ENCODE measurements around the gene ZNF536. TPM values are rescaled to one million over a fixed set of nuclear protein-coding genes. Genes with fewer than 3 reads are reported as not detected.

ZNF536 gene
- total and polyA plus RNA-seq, 7 donors = 0.01 to 0.94 (median 0.20) TPM; not detected in 1

DNA sequence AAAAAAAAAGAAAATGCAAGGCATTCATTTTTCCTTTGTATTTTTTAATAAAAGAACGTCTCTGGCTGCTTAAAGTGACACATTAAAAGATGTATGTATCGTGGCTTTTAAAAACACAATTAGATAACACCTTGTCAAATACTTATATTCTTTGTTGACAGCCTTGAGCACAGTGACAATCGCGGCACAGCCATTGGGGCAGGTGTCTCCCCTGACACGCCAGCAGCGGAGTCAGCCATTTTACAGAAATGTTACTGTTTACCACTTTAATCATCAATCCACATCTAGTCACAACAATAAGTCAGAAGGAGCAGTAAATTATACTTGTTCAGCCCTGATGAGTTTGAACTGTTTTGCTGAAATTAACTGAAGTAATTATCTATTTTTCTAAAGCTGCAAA, 224.1 kb downstream of the ZNF536 start:
- ATAC-seq = no peak
- TF ChIP-seq, protein P1, sequence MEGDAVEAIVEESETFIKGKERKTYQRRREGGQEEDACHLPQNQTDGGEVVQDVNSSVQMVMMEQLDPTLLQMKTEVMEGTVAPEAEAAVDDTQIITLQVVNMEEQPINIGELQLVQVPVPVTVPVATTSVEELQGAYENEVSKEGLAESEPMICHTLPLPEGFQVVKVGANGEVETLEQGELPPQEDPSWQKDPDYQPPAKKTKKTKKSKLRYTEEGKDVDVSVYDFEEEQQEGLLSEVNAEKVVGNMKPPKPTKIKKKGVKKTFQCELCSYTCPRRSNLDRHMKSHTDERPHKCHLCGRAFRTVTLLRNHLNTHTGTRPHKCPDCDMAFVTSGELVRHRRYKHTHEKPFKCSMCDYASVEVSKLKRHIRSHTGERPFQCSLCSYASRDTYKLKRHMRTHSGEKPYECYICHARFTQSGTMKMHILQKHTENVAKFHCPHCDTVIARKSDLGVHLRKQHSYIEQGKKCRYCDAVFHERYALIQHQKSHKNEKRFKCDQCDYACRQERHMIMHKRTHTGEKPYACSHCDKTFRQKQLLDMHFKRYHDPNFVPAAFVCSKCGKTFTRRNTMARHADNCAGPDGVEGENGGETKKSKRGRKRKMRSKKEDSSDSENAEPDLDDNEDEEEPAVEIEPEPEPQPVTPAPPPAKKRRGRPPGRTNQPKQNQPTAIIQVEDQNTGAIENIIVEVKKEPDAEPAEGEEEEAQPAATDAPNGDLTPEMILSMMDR (IDR thresholded peaks at IDR 0.05) = no peak
- no peaks in the 10 kb centered on the region for H3K4me1 ChIP-seq
- no peak for DNase-seq
- intact Hi-C loops (cut with DNase I) = no loop called here
- no peaks in the 10 kb centered on the region for H3K9me3 ChIP-seq
- WGBS, 3 donors = 79 to 81% (median 81%) methylated on average over 6 of the region's 6 CpGs
- H3K27me3 ChIP-seq (ENCODE audit: insufficient read depth in 3 of 3, low read length in 2 of 3) = peaks cover 0 to 3% (median 0%) of the 10 kb centered on the region in 3 donors
- no peak overlapping the region for H3K4me3 ChIP-seq
- no peak overlapping the region for H3K27ac ChIP-seq
- H3K36me3 ChIP-seq (ENCODE audit: insufficient read depth in 1 of 2, low read depth in 1 of 2) = no peaks in the 10 kb centered on the region

DNA sequence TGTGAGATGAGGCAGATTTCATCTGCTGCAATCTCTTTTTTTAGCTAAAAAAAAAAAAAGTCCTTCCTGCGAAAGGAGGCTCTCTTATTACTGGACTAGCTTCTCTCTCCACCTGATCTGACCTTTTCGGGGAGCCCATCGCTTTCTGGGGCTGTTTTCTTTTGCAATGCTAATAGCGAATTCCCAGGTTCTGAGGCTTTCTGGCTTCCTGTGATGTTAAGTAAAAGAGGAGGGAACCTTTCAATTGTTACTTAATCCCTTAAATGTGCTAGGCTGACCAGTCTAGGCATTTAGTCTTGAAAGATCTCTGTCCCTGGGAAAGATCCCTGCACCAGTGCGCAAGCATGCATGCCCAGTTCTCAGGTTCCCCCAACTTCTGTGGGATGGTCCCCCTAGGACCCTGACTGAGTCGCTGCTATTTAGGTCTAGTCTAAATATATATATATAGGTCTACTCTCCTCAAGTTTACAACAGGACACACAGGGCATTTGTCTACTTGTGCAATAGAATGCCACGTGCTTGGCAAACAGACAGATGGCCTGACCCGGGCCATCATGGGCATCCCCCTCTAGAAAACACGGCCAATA, 224.7 kb downstream of the ZNF536 start:
- Histone ChIP-seq H3K36me3 (ENCODE audit: insufficient read depth in 1 of 2, low read depth in 1 of 2) (no peaks in the 10 kb centered on the region), H3K9me3 (no peaks in the 10 kb centered on the region), H3K4me3 (no peak overlapping the region), H3K4me1 (no peaks in the 10 kb centered on the region), H3K27me3 (ENCODE audit: insufficient read depth in 3 of 3, low read length in 2 of 3) (peaks cover 0 to 3% (median 0%) of the 10 kb centered on the region in 3 donors), H3K27ac (no peak overlapping the region)
- intact Hi-C loops (cut with DNase I) = no loop called here
- TF ChIP-seq, protein P1 (IDR thresholded peaks at IDR 0.05) = no peak
- 48 to 58% (median 56%) methylated on average over 9 of the region's 9 CpGs for WGBS, 3 donors
- no peak for ATAC-seq
- DNase-seq = no peak

- DNase-seq (no peak), ATAC-seq (no peak)
- H3K36me3 ChIP-seq (ENCODE audit: insufficient read depth in 1 of 2, low read depth in 1 of 2) = no peaks in the 10 kb centered on the region
- no peak overlapping the region for H3K27ac ChIP-seq
- H3K4me3 ChIP-seq = no peak overlapping the region
- H3K27me3 ChIP-seq (ENCODE audit: insufficient read depth in 3 of 3, low read length in 2 of 3) = peaks cover 0 to 3% (median 0%) of the 10 kb centered on the region in 3 donors
- TF ChIP-seq, protein P1 (IDR thresholded peaks at IDR 0.05) = no peak
- no peaks in the 10 kb centered on the region for H3K4me1 ChIP-seq
- intact Hi-C loops (cut with DNase I) = no loop called here
- H3K9me3 ChIP-seq = no peaks in the 10 kb centered on the region
These were observed 226.5 kb downstream of the ZNF536 start for GRCh38 chr19:30598688-30599087.

GRCh38 chr19:30602661-30603350, 230.6 kb downstream of the ZNF536 start:
- Histone ChIP-seq H3K27ac (no peak overlapping the region), H3K36me3 (ENCODE audit: insufficient read depth in 1 of 2, low read depth in 1 of 2) (no peaks in the 10 kb centered on the region), H3K9me3 (no peaks in the 10 kb centered on the region), H3K4me3 (no peak overlapping the region), H3K4me1 (no peaks in the 10 kb centered on the region), H3K27me3 (ENCODE audit: insufficient read depth in 3 of 3, low read length in 2 of 3) (peaks cover 0 to 3% (median 0%) of the 10 kb centered on the region in 3 donors)
- no peak for ATAC-seq
- TF ChIP-seq, protein P1 (IDR thresholded peaks at IDR 0.05) = no peak
- DNase-seq = no peak
- 61 to 68% (median 64%) methylated on average over 10 of the region's 10 CpGs for WGBS, 3 donors
- intact Hi-C loops (cut with DNase I) = no loop called here
